MV-4-11 (cell line): ENCODE results near the gene PLAU.
"Not testable (repeated sequence)": the region's sequence is repeated elsewhere in the genome, so short reads cannot be mapped to it uniquely, and the experiment has no call there.

Experiments used
- DNase-seq: peaks from one replicate; lab custom pipeline; 2025; lab: John Stamatoyannopoulos, UW

The PLAU gene

DNA sequence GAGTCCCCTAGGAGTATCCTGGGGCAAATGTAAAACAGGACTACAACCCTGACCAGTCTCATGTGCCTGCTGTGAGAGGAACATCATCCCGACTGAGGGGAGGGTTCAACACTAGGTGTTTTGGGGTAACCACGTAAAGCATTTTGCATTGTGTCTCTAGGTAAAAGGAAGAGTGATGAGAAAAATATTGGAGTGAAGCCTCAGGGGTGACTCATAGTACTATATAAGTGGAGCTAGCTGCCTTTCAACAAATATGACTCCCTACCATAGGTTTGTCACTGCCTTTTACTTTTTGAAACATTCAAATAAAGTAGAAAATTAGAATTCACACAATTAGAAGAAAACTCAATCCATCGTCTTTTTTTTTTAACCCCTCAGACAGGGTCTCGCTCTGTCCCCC lies 34.0 kb upstream of the PLAU start:
- DNase-seq, result no peak

DNA sequence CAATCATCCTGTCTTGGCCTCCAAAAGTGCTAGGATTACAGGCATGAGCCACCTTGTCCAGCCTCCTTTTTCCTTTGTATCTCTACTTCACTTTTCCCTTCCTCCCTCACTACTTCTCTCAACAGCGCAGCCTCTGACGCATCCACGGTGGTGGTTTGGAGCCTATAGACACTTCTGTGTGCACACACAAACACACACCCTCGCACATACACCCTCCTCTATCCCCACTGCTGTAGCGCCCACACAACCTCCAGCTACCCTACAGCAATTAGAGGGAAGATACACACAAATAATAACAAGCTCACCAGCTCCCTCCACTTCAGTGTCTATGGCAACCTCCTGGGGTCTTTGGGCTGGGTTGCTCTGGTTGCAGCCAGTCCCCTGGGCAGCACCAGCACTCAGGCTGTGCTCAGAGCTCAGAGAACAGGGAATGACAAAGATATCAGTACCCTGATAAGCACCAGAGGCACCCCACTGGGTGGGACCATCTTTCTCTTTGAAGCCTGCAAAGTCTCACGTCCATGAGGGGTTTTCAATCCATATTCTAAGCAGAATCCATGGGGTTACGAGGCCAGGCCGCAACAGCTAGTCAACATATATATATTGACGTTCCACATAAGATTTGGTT lies 33.3 kb upstream of the PLAU start:
- no peak for DNase-seq

- no peak for DNase-seq
These were observed 32.6 kb upstream of the PLAU start for GRCh38 chr10:73878365-73878764.

DNA sequence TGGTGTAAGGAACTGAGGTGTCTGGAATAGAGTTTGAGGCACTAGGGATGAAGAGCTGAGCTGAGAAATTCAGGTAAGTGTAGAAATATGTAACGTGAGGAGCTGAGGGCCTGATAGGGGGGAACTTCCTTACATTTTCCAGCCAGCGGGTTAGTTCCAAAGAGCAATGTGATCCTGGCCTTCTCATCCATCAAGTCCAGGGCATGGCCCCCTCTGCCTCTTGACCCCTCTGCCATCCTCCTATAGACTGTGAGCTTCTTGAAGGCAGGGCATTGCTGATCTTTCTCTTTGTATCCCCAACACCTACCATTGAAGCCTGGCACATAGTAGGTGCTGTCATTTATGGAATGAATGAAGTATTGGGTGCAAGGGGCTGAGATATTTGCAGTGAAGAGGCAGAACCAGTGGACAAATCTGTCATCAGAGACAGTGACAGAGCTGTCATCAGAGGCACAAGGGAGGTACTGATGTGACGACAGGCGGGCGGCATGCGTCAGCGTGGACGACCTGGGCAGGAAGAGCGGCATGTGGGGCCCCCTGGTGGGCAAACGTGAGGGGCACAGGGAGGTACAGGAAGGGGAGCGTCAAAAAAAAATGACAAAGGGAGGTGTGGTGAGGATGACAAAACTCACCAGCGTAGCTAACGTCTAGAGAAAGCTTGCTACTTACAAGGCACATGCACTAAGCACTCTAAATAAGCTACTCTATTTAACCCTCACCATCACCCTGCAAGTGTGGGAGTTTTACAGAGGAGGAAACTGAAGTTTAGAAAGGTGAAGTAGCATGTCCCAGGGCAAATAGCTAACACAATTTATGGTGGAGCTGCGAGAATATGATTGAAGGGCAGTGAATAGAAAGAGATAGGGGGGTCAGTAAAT lies 31.4 kb upstream of the PLAU start:
- DNase-seq, result peak; percentile 88

- no peak for DNase-seq
These were observed 29.6 kb upstream of the PLAU start for GRCh38 chr10:73881221-73881919.

DNA sequence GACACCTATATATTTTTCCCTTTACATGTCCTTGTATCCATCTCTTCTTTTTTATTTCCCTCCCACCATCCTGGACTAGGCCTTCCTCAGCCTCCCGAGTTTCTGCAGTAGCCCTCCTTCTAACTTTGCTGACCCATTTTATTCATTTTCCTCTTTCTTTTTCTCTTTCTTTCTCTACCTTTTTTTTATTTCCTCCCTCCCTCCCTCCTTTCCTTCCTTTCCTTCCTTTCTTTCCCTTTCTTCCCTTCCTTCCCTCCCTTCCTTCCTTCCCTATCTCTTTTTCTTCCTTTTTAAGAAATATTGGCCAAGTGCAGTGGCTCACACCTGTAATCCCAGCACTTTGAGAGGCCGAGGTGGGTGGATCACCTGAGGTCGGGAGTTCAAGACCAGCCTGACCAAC lies 26.9 kb upstream of the PLAU start:
- no peak for DNase-seq

- peak; percentile 62 for DNase-seq
These were observed 24.8 kb upstream of the PLAU start for GRCh38 chr10:73886085-73886529.

- DNase-seq, result no peak
These were observed 24.2 kb upstream of the PLAU start for GRCh38 chr10:73886661-73887293.

GRCh38 chr10:73887294-73888039 lies 23.5 kb upstream of the PLAU start:
- DNase-seq, result peak; percentile 18

GRCh38 chr10:73888514-73888913 lies 22.4 kb upstream of the PLAU start:
- no peak for DNase-seq

GRCh38 chr10:73889014-73889413 lies 21.9 kb upstream of the PLAU start:
- DNase-seq, result peak; percentile 96

DNA sequence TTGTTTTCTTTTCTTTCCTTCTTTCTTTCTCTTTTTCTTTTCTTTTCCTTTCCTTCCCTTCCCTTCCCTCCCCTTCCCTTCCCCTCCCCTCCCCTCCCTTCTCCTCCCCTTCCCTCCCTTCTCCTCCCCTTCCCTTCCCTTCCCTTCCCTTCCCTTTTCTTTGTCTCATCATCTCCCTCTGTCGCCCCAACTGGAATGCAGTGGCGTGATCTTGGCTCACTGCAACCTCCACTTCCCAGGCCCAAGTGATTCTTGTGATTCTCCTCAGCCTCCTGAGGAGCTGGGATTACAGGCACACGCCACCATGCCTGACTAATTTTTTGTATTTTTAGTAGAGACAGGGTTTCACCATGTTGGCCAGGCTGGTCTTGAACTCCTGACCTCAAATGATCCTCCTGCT lies 21.5 kb upstream of the PLAU start:
- not testable (repeated sequence) for DNase-seq

GRCh38 chr10:73890261-73890660 lies 20.7 kb upstream of the PLAU start:
- no peak for DNase-seq

DNA sequence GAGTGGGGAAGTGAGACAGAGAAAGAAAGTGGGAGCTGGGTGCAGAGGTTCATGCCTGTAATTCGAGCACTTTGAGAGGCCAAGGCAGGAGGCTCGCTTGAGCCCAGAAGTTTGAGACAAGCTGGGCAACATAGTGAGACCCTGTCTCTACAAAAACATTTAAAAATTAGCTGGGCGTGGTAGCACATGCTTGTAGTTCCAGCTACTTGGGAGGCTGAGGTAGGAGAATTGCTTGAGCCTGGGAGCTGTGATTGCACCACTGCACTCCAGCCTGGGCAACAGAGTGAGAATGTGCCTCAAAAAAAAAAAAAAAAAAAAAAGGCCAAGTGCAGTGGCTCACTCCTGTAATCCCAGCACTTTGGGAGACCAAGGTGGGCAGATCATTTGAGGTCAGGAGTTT lies 20.1 kb upstream of the PLAU start:
- DNase-seq, result not testable (repeated sequence)

DNA sequence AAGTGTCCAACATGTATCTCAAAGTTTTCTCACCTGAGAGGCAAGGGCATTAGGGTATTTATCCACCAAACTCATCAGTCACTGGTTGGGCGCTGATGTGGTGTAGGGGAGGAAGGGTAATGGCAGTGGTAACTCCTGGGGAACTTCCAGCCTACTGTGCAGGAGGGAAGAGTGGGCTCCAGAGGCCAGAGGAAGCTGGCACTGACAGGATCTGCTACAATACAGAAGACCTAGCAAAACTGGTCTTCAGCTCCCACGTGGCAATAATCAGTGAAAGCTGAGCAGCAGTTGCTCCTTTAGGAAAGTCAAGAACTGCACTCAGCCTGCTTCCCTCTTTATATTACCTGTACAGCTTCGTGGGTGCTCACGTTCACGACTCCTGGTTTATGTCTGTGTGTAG lies 19.4 kb upstream of the PLAU start:
- DNase-seq, result no peak

- DNase-seq, result no peak
These were observed 18.5 kb upstream of the PLAU start for GRCh38 chr10:73892310-73893030.

- no peak for DNase-seq
These were observed 17.5 kb upstream of the PLAU start for GRCh38 chr10:73893426-73893825.

DNA sequence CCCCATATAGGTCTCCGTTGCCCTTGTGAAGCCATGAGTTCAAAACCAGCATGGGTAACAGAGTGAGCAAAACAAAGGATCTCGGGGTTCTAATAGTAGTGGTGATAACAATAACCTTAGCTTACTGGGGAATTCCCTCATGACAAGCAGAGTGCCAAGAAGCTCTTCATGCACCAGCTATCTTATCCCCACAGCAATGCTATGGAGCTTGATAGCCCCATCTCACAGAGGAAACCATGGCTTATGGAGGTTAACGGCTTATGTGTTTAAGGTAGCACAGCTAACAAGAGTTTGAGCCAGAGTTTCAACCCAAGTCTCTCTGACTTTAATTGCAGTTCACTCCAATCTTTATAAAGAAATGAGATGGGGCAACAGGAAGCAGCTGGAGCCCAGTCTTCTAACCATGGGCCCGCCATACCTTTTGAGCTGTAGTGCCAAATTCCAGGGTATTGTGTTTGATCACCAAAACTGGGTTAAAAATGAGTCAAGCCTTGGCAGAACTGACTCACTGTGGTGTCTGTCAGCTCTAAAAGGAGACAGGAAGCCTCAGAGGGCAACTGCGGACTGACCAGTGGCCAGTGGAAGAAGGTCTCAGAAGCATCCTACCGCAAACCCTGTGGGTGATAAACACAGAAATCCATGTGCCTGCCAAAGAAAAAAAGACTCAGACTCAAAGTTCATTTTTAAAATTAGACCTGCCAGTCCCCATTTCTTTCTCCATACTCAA lies 16.5 kb upstream of the PLAU start:
- peak; percentile 76 for DNase-seq

- DNase-seq, result not testable (repeated sequence)
These were observed 15.6 kb upstream of the PLAU start for GRCh38 chr10:73895381-73895780.

GRCh38 chr10:73897693-73898092 lies 13.2 kb upstream of the PLAU start:
- DNase-seq, result no peak
